H4 (cell line): ENCODE data around the gene BTAF1. TPM values are rescaled to one million over a fixed set of nuclear protein-coding genes. Genes with fewer than 3 reads are reported as not detected.
"Not testable (repeated sequence)": the region's sequence is repeated elsewhere in the genome, so short reads cannot be mapped to it uniquely, and the experiment has no call there.

Experiments
- DNase-seq: peaks from one replicate; pipeline ENCODE4 v3.0.0-alpha.2; 2015; ENCODE audit warnings: low spot score
- total RNA-seq: library from RNA; depleted of rRNA; stranded (reverse); fragments of >200 nt; shearing (Covaris generic); gene quantifications from 2 replicates; pipeline ENCODE4 v1.2.3, GENCODE V29; 2014; rRNA removed

Gene BTAF1
- 13.2 and 14.1 TPM in 2 replicates for total RNA-seq

- peak; percentile 92 for DNase-seq
These were observed at the start of gene BTAF1 for GRCh38 chr10:91923371-91924211. BTAF1 (plus strand) TSS chr10:91923770; CDS start chr10:91924077, 307 bp downstream.

GRCh38 chr10:91875156-91875555, 48.4 kb upstream of the BTAF1 start:
- no peak for DNase-seq

- DNase-seq: no peak
These were observed 47.8 kb upstream of the BTAF1 start for GRCh38 chr10:91875779-91876178.

GRCh38 chr10:91879515-91880170, 43.9 kb upstream of the BTAF1 start:
- no peak for DNase-seq

GRCh38 chr10:91880310-91880709, 43.3 kb upstream of the BTAF1 start:
- DNase-seq: no peak

- no peak for DNase-seq
These were observed 39.8 kb upstream of the BTAF1 start for GRCh38 chr10:91883549-91884444.

GRCh38 chr10:91884536-91884935, 39.0 kb upstream of the BTAF1 start:
- no peak for DNase-seq

- no peak for DNase-seq
These were observed 38.0 kb upstream of the BTAF1 start for GRCh38 chr10:91885362-91886079.

GRCh38 chr10:91886954-91887271, 36.7 kb upstream of the BTAF1 start:
- DNase-seq: no peak

- no peak for DNase-seq
These were observed 36.1 kb upstream of the BTAF1 start for GRCh38 chr10:91887272-91888076.

GRCh38 chr10:91891125-91892001, 32.2 kb upstream of the BTAF1 start:
- DNase-seq: no peak

- no peak for DNase-seq
These were observed 30.5 kb upstream of the BTAF1 start for GRCh38 chr10:91893051-91893450.

GRCh38 chr10:91894261-91894685, 29.3 kb upstream of the BTAF1 start:
- not testable (repeated sequence) for DNase-seq

GRCh38 chr10:91896212-91896756, 27.3 kb upstream of the BTAF1 start:
- DNase-seq: no peak

GRCh38 chr10:91897421-91897820, 26.1 kb upstream of the BTAF1 start:
- no peak for DNase-seq

GRCh38 chr10:91901784-91902677, 21.5 kb upstream of the BTAF1 start:
- peak; percentile 92 for DNase-seq

- DNase-seq: no peak
These were observed 16.5 kb upstream of the BTAF1 start for GRCh38 chr10:91907033-91907594.

GRCh38 chr10:91907914-91908336, 15.6 kb upstream of the BTAF1 start:
- no peak for DNase-seq
